Smooth muscle cell (in vitro differentiated cells): ENCODE results near the gene TIAM2. TPM values are rescaled to one million over a fixed set of nuclear protein-coding genes. Genes with fewer than 3 reads are reported as not detected.
A peak's percentile ranks its signal among the peaks of the same experiment; 100 is the strongest.

Experiments used
- DNase-seq: peaks from one replicate; lab custom pipeline; 2025; ENCODE audit not compliant: unreplicated experiment; lab: John Stamatoyannopoulos, UW
- H2AFZ ChIP-seq: fragments of 200-600 bp; sonication (generic); 2 replicates; pipeline ENCODE4 v1.6.0; 2016; ENCODE audit warnings: antibody characterized with exemption, low read depth, mild to moderate bottlenecking
- H3F3A ChIP-seq: fragments of 200-600 bp; sonication (generic); 2 replicates; pipeline ENCODE4 v1.6.0; 2017; ENCODE audit warnings: antibody characterized with exemption, low read depth
- H3K27ac ChIP-seq: fragments of 200-600 bp; sonication (generic); 2 replicates; pipeline ENCODE4 v1.5.1; 2016; ENCODE audit warnings: low read depth, mild to moderate bottlenecking
- H3K27me3 ChIP-seq: fragments of 200-600 bp; sonication (generic); 2 replicates; pipeline ENCODE4 v1.6.1; 2016; ENCODE audit warnings: low read depth, mild to moderate bottlenecking
- H3K36me3 ChIP-seq: fragments of 200-600 bp; sonication (generic); 2 replicates; pipeline ENCODE4 v1.5.1; 2016; ENCODE audit warnings: low read depth
- H3K4me1 ChIP-seq: fragments of 200-600 bp; sonication (generic); 2 replicates; pipeline ENCODE4 v1.5.1; 2016; ENCODE audit warnings: low read depth
- H3K4me2 ChIP-seq: fragments of 200-600 bp; sonication (generic); 2 replicates; pipeline ENCODE4 v1.6.0; 2016; ENCODE audit warnings: mild to moderate bottlenecking
- H3K4me3 ChIP-seq: fragments of 200-600 bp; sonication (generic); 2 replicates; pipeline ENCODE4 v1.5.1; 2016; ENCODE audit warnings: mild to moderate bottlenecking
- H3K79me2 ChIP-seq: fragments of 200-600 bp; sonication (generic); 2 replicates; pipeline ENCODE4 v1.6.0; 2016; ENCODE audit warnings: low read depth, mild to moderate bottlenecking
- H3K9ac ChIP-seq: fragments of 200-600 bp; sonication (generic); 2 replicates; pipeline ENCODE4 v1.6.0; 2016; ENCODE audit warnings: low read depth
- H3K9me3 ChIP-seq: fragments of 200-600 bp; sonication (generic); replicated peaks from 2 replicates; pipeline ENCODE4 v1.5.1; 2016; ENCODE audit warnings: low read depth
- H4K20me1 ChIP-seq: fragments of 200-600 bp; sonication (generic); 2 replicates; pipeline ENCODE4 v1.6.0; 2016; ENCODE audit warnings: low read depth
- CTCF ChIP-seq: fragments of 200-600 bp; sonication (generic); IDR thresholded peaks from 2 replicates; pipeline ENCODE4 v1.5.1; 2017; ENCODE audit warnings: borderline replicate concordance, mild to moderate bottlenecking, antibody characterized with exemption; ENCODE audit not compliant: insufficient read depth, poor library complexity, severe bottlenecking
- WGBS: methylation state at CpG from one replicate; pipeline ENCODE4 v1.1.7; 2016; ENCODE audit warnings: low lambda C conversion rate; 5-methylcytosine and 5-hydroxymethylcytosine counted together
- polyA plus RNA-seq: library from polyadenylated mRNA; unstranded; fragments of >200 nt; fragmentation: Nextera tagmentation; extraction: Ambion mirVana; gene quantifications from 2 replicates; pipeline ENCODE4 v1.2.1, GENCODE V29; 2016
- total RNA-seq: library from RNA; depleted of rRNA; stranded (reverse); fragments of >200 nt; gene quantifications from 2 replicates; pipeline ENCODE4 v1.2.3, GENCODE V29; 2014

Gene TIAM2
- total and polyA plus RNA-seq, 2 experiments from 2014 or later, result 13.1 to 24.9 TPM

- H2AFZ ChIP-seq, result no peak overlapping the region
- H3K4me1 ChIP-seq, result peaks cover 11% of the 10 kb centered on the region
- H3K4me3 ChIP-seq, result no peak overlapping the region
- no peaks in the 10 kb centered on the region for H3K79me2 ChIP-seq
- H3K9me3 ChIP-seq, result no peaks in the 10 kb centered on the region
- H3K27me3 ChIP-seq, result no peaks in the 10 kb centered on the region
- DNase-seq, result no peak
- WGBS, result 19% methylated on average over 11 of the region's 11 CpGs
- peak overlapping the region; percentile 96 for H3K27ac ChIP-seq
- no peaks in the 10 kb centered on the region for H3F3A ChIP-seq
- H3K36me3 ChIP-seq, result no peaks in the 10 kb centered on the region
- peak overlapping the region; percentile 55 for H3K4me2 ChIP-seq
- no peaks in the 10 kb centered on the region for H4K20me1 ChIP-seq
- H3K9ac ChIP-seq, result peak overlapping the region; percentile 85
- no peak for TF ChIP-seq CTCF
Observed at GRCh38 chr6:155154158-155154830, 159.2 kb downstream of the TIAM2 start.

GRCh38 chr6:155155787-155156447 lies 160.8 kb downstream of the TIAM2 start:
- Histone ChIP-seq H3K27ac (peak overlapping the region; percentile 96), H4K20me1 (no peaks in the 10 kb centered on the region), H3K4me2 (no peak overlapping the region), H3K36me3 (no peaks in the 10 kb centered on the region), H3K4me3 (no peak overlapping the region), H2AFZ (no peak overlapping the region), H3F3A (no peaks in the 10 kb centered on the region), H3K4me1 (peaks cover 11% of the 10 kb centered on the region), H3K9me3 (no peaks in the 10 kb centered on the region), H3K9ac (no peak overlapping the region), H3K27me3 (no peaks in the 10 kb centered on the region), H3K79me2 (no peaks in the 10 kb centered on the region)
- DNase-seq, result no peak
- WGBS, result 93% methylated on average over 10 of the region's 10 CpGs
- no peak for TF ChIP-seq CTCF

GRCh38 chr6:155157101-155157500 lies 162.0 kb downstream of the TIAM2 start:
- Histone ChIP-seq H3K9me3 (no peaks in the 10 kb centered on the region), H3K27ac (no peak overlapping the region), H3K27me3 (no peaks in the 10 kb centered on the region), H3K4me1 (peaks cover 11% of the 10 kb centered on the region), H3F3A (no peaks in the 10 kb centered on the region), H4K20me1 (no peaks in the 10 kb centered on the region), H3K4me3 (no peak overlapping the region), H3K36me3 (no peaks in the 10 kb centered on the region), H3K79me2 (no peaks in the 10 kb centered on the region), H3K4me2 (no peak overlapping the region), H3K9ac (no peak overlapping the region), H2AFZ (no peak overlapping the region)
- TF ChIP-seq CTCF, result no peak
- DNase-seq, result no peak
- 90% methylated on average over 6 of the region's 6 CpGs for WGBS
